Neural crest cell (in vitro differentiated cells): ENCODE measurements around the gene COL4A4. TPM values are rescaled to one million over a fixed set of nuclear protein-coding genes. Genes with fewer than 3 reads are reported as not detected.

ENCODE experiments used
- DNase-seq: peaks from one replicate; pipeline ENCODE4 v3.0.0; 2021; ENCODE audit warnings: low read depth, mixed read lengths, low spot score
- H3K27ac Mint-ChIP-seq: one replicate; pipeline ENCODE4 v1.8.0; 2021; ENCODE audit warnings: mild to moderate bottlenecking, mixed read lengths; ENCODE audit not compliant: unreplicated experiment
- H3K27me3 Mint-ChIP-seq: 2 replicates; pipeline ENCODE4 v1.8.0; 2021; ENCODE audit warnings: low read depth, mild to moderate bottlenecking, mixed read lengths
- H3K36me3 Mint-ChIP-seq: 2 replicates; pipeline ENCODE4 v1.8.0; 2021; ENCODE audit warnings: low read depth, mild to moderate bottlenecking, mixed read lengths
- H3K4me1 Mint-ChIP-seq: 2 replicates; pipeline ENCODE4 v1.8.0; 2021; ENCODE audit warnings: mixed read lengths
- H3K4me3 Mint-ChIP-seq: one replicate; pipeline ENCODE4 v1.8.0; 2021; ENCODE audit warnings: mild to moderate bottlenecking, mixed read lengths
- H3K9me3 Mint-ChIP-seq: 2 replicates; pipeline ENCODE4 v1.8.0; 2021; ENCODE audit warnings: mixed read lengths
- CTCF ChIP-seq: fragments of 200-600 bp; sonication (generic); conservative IDR thresholded peaks from 2 replicates; pipeline ENCODE4 v1.5.0; 2021; ENCODE audit warnings: antibody characterized with exemption, mild to moderate bottlenecking
- total RNA-seq: library from RNA; stranded (reverse); gene quantifications from 2 replicates; pipeline ENCODE4 v1.2.1, GENCODE V29; 2021

The COL4A4 gene
- total RNA-seq, 1 donor from 2014 or later: 0.19 TPM

- Mint-ChIP-seq H3K4me1 (no peaks in the 10 kb centered on the region), H3K4me3 (no peak overlapping the region), H3K27ac (no peak overlapping the region), H3K9me3 (peaks cover 2% of the 10 kb centered on the region), H3K36me3 (peaks cover 8% of the 10 kb centered on the region), H3K27me3 (no peaks in the 10 kb centered on the region)
- no peak for TF ChIP-seq CTCF
- DNase-seq: no peak
Observed at GRCh38 chr2:227006189-227006897, 157.7 kb downstream of the COL4A4 start.

GRCh38 chr2:227004482-227004881 lies 159.5 kb downstream of the COL4A4 start:
- TF ChIP-seq CTCF: no peak

GRCh38 chr2:227000123-227000522 lies 163.9 kb downstream of the COL4A4 start:
- DNase-seq: no peak
- H3K36me3 Mint-ChIP-seq: peaks cover 31% of the 10 kb centered on the region
- H3K27ac Mint-ChIP-seq: no peak overlapping the region
- H3K4me1 Mint-ChIP-seq: no peaks in the 10 kb centered on the region
- no peak for TF ChIP-seq CTCF
- H3K9me3 Mint-ChIP-seq: peaks cover 2% of the 10 kb centered on the region
- H3K27me3 Mint-ChIP-seq: no peaks in the 10 kb centered on the region
- no peak overlapping the region for H3K4me3 Mint-ChIP-seq

More at GRCh38 chr2:227004482-227004881, 159.5 kb downstream of the COL4A4 start:
- Mint-ChIP-seq H3K4me1 (no peaks in the 10 kb centered on the region), H3K27ac (no peak overlapping the region), H3K27me3 (no peaks in the 10 kb centered on the region), H3K36me3 (peaks cover 20% of the 10 kb centered on the region), H3K9me3 (peaks cover 2% of the 10 kb centered on the region), H3K4me3 (no peak overlapping the region)
- DNase-seq: no peak

- Mint-ChIP-seq H3K4me3 (no peak overlapping the region), H3K27ac (no peak overlapping the region), H3K9me3 (peaks cover 2% of the 10 kb centered on the region), H3K27me3 (no peaks in the 10 kb centered on the region), H3K4me1 (no peaks in the 10 kb centered on the region), H3K36me3 (peaks cover 33% of the 10 kb centered on the region)
- DNase-seq: no peak
- TF ChIP-seq CTCF: no peak
Observed at GRCh38 chr2:226999661-227000060, 164.3 kb downstream of the COL4A4 start.

- Mint-ChIP-seq H3K9me3 (no peaks in the 10 kb centered on the region), H3K4me1 (peaks cover 2% of the 10 kb centered on the region), H3K27me3 (no peaks in the 10 kb centered on the region), H3K27ac (no peak overlapping the region), H3K4me3 (no peak overlapping the region), H3K36me3 (peaks cover 26% of the 10 kb centered on the region)
- DNase-seq: no peak
- TF ChIP-seq CTCF: no peak
Observed at GRCh38 chr2:226995625-226996041, 168.4 kb downstream of the COL4A4 start.
